Natural killer cell (primary cell): ENCODE measurements around the gene LRAT. TPM values are rescaled to one million over a fixed set of nuclear protein-coding genes. Genes with fewer than 3 reads are reported as not detected.
"Not testable (repeated sequence)": the region's sequence is repeated elsewhere in the genome, so short reads cannot be mapped to it uniquely, and the experiment has no call there.

Experiments
- ATAC-seq, 3 donors: fragments of 150-1000 bp in 2 of 3; fragments of 200-7000 bp in 1 of 3; cut with Tn5 transposase; 1 replicate in 1 of 3; 2 replicates in 2 of 3; pipeline ENCODE4 v1.10.0; 2021; ENCODE audit warnings: mild to moderate bottlenecking in 2 of 3, moderate library complexity in 2 of 3
- DNase-seq, 2 donors: peaks; one replicate each; pipeline versions ENCODE4 v3.0.0 to v3.0.0-alpha.2; 2013 to 2021; ENCODE audit warnings: mixed read lengths in 1 of 2
- H3K27ac ChIP-seq: one replicate; pipeline ENCODE4 v1.5.1; 2013; ENCODE audit warnings: mild to moderate bottlenecking, low read length
- H3K27me3 ChIP-seq: one replicate; pipeline ENCODE4 v1.6.1; 2013; ENCODE audit warnings: low read length; ENCODE audit not compliant: control insufficient read depth, insufficient read depth
- H3K36me3 ChIP-seq: one replicate; pipeline ENCODE4 v1.6.1; 2013; ENCODE audit warnings: low read length; ENCODE audit not compliant: control insufficient read depth, insufficient read depth
- H3K4me1 ChIP-seq: one replicate; pipeline ENCODE4 v1.6.1; 2013; ENCODE audit warnings: low read length; ENCODE audit not compliant: control insufficient read depth, insufficient read depth
- H3K4me3 ChIP-seq: one replicate; pipeline ENCODE4 v1.5.1; 2013; ENCODE audit warnings: low read length
- H3K9me3 ChIP-seq: one replicate; pipeline ENCODE4 v1.6.1; 2013; ENCODE audit warnings: low read length; ENCODE audit not compliant: control insufficient read depth, insufficient read depth
- H3K27ac Mint-ChIP-seq, 2 donors: one replicate each; pipeline ENCODE4 v1.8.0; 2022; ENCODE audit warnings: mild to moderate bottlenecking in 2 of 2, mixed read lengths in 2 of 2, moderate library complexity in 1 of 2
- H3K27me3 Mint-ChIP-seq, 2 donors: one replicate each; pipeline ENCODE4 v1.8.0; 2022; ENCODE audit warnings: low read depth in 2 of 2, mixed read lengths in 2 of 2
- H3K36me3 Mint-ChIP-seq: one replicate; pipeline ENCODE4 v1.8.0; 2022; ENCODE audit warnings: mixed read lengths
- H3K4me1 Mint-ChIP-seq, 2 donors: one replicate each; pipeline ENCODE4 v1.8.0; 2022; ENCODE audit warnings: mixed read lengths in 2 of 2
- H3K4me3 Mint-ChIP-seq: one replicate; pipeline ENCODE4 v1.8.0; 2022; ENCODE audit warnings: mild to moderate bottlenecking, moderate library complexity, mixed read lengths
- H3K9me3 Mint-ChIP-seq, 2 donors: one replicate each; pipeline ENCODE4 v1.8.0; 2022; ENCODE audit warnings: mixed read lengths in 2 of 2
- WGBS: methylation state at CpG from one replicate; pipeline ENCODE4 v1.1.7; 2013; ENCODE audit warnings: missing lambda C conversion rate; ENCODE audit not compliant: insufficient coverage; 5-methylcytosine and 5-hydroxymethylcytosine counted together
- intact Hi-C: fragments of 100-400 bp; cut with micrococcal nuclease; formaldehyde crosslinking; loops from one replicate; pipeline ENCODE4 v1.14.2; 2022
- total RNA-seq, 4 donors: library from RNA; stranded (reverse); fragments of 120-200 nt in 1 of 4; gene quantifications; one replicate each; pipeline versions ENCODE4 v1.2.3 to v1.2.4, GENCODE V29; 2013 to 2022
- TF ChIP-seq, protein P1 (sequence below): fragments of 200-600 bp; IDR thresholded peaks from one replicate; pipeline ENCODE4 v1.8.0; 2022; ENCODE audit warnings: antibody characterized with exemption

Gene LRAT
- total RNA-seq, 3 donors from 2014 or later (not counting 1 experiment from before 2014, with no cell fraction given) = not detected

DNA sequence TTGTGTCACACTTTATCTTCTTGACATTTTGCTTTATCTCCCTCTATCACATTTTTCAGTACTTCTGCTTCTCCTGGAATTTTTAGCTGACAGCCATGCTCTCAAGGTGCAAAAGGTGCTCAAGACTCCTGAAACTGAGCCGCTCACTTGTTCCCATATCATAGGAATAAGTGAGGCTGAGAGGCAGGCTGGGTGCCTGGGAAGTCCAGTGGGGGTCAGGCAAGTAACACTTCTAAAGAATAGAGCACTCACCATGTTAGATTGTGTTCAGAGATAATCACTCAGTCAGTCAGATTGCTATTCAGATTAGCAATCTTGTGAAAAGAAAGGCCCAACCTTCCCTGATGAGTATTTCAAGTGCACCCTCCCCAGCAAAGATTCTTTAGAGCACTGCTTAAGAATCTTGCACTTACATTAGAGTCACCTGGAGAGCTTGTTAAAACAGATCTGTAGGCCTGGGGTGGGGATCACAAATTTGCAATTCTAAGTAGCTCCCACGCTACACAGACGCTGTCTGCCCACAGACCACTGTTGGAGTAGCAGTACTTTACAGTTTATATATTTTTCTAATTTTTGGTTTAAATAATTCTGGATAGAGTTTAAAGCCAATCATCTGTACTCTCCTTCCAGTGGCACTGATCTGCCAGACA lies 23.1 kb upstream of the LRAT start:
- H3K27me3 Mint-ChIP-seq = peaks cover 0 to 5% of the 10 kb centered on the region in 2 donors
- intact Hi-C loops = no loop called here
- no peaks in the 10 kb centered on the region for H3K9me3 Mint-ChIP-seq
- H3K36me3 Mint-ChIP-seq = no peaks in the 10 kb centered on the region
- no peak overlapping the region for H3K4me3 ChIP-seq
- no peak overlapping the region for H3K4me3 Mint-ChIP-seq
- no peaks in the 10 kb centered on the region for H3K36me3 ChIP-seq
- TF ChIP-seq, protein P1, sequence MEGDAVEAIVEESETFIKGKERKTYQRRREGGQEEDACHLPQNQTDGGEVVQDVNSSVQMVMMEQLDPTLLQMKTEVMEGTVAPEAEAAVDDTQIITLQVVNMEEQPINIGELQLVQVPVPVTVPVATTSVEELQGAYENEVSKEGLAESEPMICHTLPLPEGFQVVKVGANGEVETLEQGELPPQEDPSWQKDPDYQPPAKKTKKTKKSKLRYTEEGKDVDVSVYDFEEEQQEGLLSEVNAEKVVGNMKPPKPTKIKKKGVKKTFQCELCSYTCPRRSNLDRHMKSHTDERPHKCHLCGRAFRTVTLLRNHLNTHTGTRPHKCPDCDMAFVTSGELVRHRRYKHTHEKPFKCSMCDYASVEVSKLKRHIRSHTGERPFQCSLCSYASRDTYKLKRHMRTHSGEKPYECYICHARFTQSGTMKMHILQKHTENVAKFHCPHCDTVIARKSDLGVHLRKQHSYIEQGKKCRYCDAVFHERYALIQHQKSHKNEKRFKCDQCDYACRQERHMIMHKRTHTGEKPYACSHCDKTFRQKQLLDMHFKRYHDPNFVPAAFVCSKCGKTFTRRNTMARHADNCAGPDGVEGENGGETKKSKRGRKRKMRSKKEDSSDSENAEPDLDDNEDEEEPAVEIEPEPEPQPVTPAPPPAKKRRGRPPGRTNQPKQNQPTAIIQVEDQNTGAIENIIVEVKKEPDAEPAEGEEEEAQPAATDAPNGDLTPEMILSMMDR = no peak
- H3K27ac ChIP-seq = no peak overlapping the region
- no peaks in the 10 kb centered on the region for H3K27me3 ChIP-seq
- H3K9me3 ChIP-seq = no peaks in the 10 kb centered on the region
- H3K4me1 ChIP-seq = no peaks in the 10 kb centered on the region
- no peak for DNase-seq
- ATAC-seq = no peak
- H3K27ac Mint-ChIP-seq = no peak overlapping the region
- WGBS = 87% methylated on average over 3 of the region's 3 CpGs
- no peaks in the 10 kb centered on the region for H3K4me1 Mint-ChIP-seq

DNA sequence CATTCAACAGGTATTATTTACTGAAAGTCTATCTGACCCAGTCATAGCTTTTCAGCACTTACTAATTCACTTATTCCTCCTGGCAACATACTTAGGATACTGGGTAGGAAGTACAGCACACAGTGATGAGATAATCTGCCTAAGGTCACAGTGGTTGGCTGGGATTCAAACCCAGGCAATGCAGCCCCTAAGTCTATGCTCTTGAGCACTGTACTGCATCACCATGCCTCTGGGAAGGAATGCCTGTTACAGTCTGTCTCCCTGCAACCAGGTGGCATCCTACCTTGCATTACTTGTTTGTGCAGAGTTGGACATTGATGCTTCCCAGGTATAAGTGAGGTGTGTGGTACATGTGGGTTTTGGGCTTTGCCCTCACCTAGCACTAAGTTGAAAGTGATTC lies 21.5 kb upstream of the LRAT start:
- H3K27ac ChIP-seq = no peak overlapping the region
- Mint-ChIP-seq H3K4me1 (no peaks in the 10 kb centered on the region), H3K27ac (no peak overlapping the region), H3K27me3 (peaks cover 0 to 5% of the 10 kb centered on the region in 2 donors), H3K9me3 (no peaks in the 10 kb centered on the region), H3K36me3 (no peaks in the 10 kb centered on the region), H3K4me3 (no peak overlapping the region)
- intact Hi-C loops = no loop called here
- H3K4me1 ChIP-seq = no peaks in the 10 kb centered on the region
- ATAC-seq (no peak), DNase-seq (no peak)
- no peaks in the 10 kb centered on the region for H3K9me3 ChIP-seq
- TF ChIP-seq, protein P1 = no peak
- H3K36me3 ChIP-seq = no peaks in the 10 kb centered on the region
- no peaks in the 10 kb centered on the region for H3K27me3 ChIP-seq
- H3K4me3 ChIP-seq = no peak overlapping the region

DNA sequence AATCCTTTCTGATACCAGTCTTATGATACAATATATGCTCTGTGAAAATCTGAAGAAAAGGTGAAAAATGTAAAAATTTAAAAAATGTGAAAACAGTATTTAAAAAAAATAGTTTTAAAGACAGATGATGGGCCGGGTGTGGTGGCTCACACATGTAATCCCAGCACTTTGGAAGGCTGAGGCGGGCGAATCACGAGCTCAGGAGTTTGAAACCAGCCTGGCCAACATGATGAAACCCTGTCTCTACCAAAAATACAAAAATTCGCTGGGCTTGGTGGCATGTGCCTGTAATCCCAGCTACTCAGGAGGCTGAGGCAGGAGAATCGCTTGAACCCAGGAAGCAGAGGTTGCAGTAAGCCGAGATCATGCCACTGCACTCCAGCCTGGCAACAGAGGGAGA lies 20.2 kb upstream of the LRAT start:
- intact Hi-C loops, H3K27me3 Mint-ChIP-seq, H3K4me3 ChIP-seq, H3K4me1 Mint-ChIP-seq, ATAC-seq, H3K27me3 ChIP-seq, DNase-seq, H3K27ac ChIP-seq, H3K36me3 Mint-ChIP-seq, H3K27ac Mint-ChIP-seq, H3K4me3 Mint-ChIP-seq, H3K9me3 Mint-ChIP-seq, H3K4me1 ChIP-seq, H3K36me3 ChIP-seq, H3K9me3 ChIP-seq: not testable (repeated sequence)
- WGBS = 79% methylated on average over 7 of the region's 7 CpGs

DNA sequence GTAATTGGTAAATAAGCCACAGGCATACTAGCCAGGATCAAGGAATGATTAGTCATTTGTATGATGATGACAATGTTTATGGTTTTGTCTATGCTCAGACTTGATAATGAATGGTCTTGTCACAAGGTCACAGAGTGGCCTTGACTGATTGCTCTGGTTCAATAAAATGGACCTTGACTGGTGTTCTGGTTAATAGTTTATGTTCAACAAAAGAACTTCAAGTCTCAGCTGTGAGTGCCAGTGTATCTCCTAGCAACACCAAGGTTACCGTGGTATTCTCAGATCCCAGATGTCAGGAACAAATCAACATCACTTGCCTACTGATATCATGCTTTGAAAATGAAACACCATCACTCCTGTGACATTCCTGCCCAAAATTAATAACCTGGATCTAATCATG lies 16.3 kb upstream of the LRAT start:
- Mint-ChIP-seq H3K9me3 (no peaks in the 10 kb centered on the region), H3K27ac (no peak overlapping the region), H3K4me1 (no peaks in the 10 kb centered on the region), H3K27me3 (peaks cover 0 to under 1% of the 10 kb centered on the region in 2 donors), H3K4me3 (no peak overlapping the region), H3K36me3 (no peaks in the 10 kb centered on the region)
- ATAC-seq (no peak), DNase-seq (no peak)
- H3K9me3 ChIP-seq = no peaks in the 10 kb centered on the region
- no peaks in the 10 kb centered on the region for H3K36me3 ChIP-seq
- no peak overlapping the region for H3K27ac ChIP-seq
- intact Hi-C loops = no loop called here
- H3K4me3 ChIP-seq = no peak overlapping the region
- TF ChIP-seq, protein P1 = no peak
- 95% methylated on average over 1 of the region's 1 CpG for WGBS
- H3K4me1 ChIP-seq = no peaks in the 10 kb centered on the region
- H3K27me3 ChIP-seq = no peaks in the 10 kb centered on the region
